Effector CD8-positive, alpha-beta T cell (primary cell): Measurements from ENCODE around the gene NTS.

Experiments used
- DNase-seq: peaks from one replicate; lab custom pipeline; 2025; lab: John Stamatoyannopoulos, UW
- total RNA-seq, 4 experiments: gene quantifications; one replicate each; lab custom pipeline; 2026; lab: John Stamatoyannopoulos, UW

Gene NTS
- total RNA-seq, result 0 reads per million in 4 experiments

- DNase-seq, result no peak
Observed at GRCh38 chr12:85874031-85874461, at the start of gene NTS. Gene NTS, plus strand, starts transcription at chr12:85874295. Its CDS starts 109 bp downstream, at chr12:85874404.

- no peak for DNase-seq
Observed at GRCh38 chr12:85825746-85826145, 48.3 kb upstream of the NTS start.

- DNase-seq, result no peak
Observed at GRCh38 chr12:85828576-85828975, 45.5 kb upstream of the NTS start.

GRCh38 chr12:85829391-85829790 lies 44.7 kb upstream of the NTS start:
- no peak for DNase-seq

GRCh38 chr12:85831327-85831990 lies 42.6 kb upstream of the NTS start:
- DNase-seq, result no peak

GRCh38 chr12:85833579-85833978 lies 40.5 kb upstream of the NTS start:
- no peak for DNase-seq

GRCh38 chr12:85834378-85834777 lies 39.7 kb upstream of the NTS start:
- no peak for DNase-seq

- no peak for DNase-seq
Observed at GRCh38 chr12:85835426-85836196, 38.5 kb upstream of the NTS start.

GRCh38 chr12:85836197-85837090 lies 37.7 kb upstream of the NTS start, which contains the start of gene RASSF9:
Gene RASSF9, minus strand, starts transcription at chr12:85836409. Its CDS starts 208 bp downstream, at chr12:85836201.
- DNase-seq, result no peak

GRCh38 chr12:85843606-85844310 lies 30.3 kb upstream of the NTS start:
- no peak for DNase-seq

- DNase-seq, result no peak
Observed at GRCh38 chr12:85849344-85849743, 24.8 kb upstream of the NTS start.

GRCh38 chr12:85855305-85855704 lies 18.8 kb upstream of the NTS start:
- no peak for DNase-seq

- no peak for DNase-seq
Observed at GRCh38 chr12:85856966-85857365, 17.1 kb upstream of the NTS start.

- DNase-seq, result no peak
Observed at GRCh38 chr12:85865890-85866289, 8.2 kb upstream of the NTS start.

GRCh38 chr12:85866986-85867776 lies 6.9 kb upstream of the NTS start:
- DNase-seq, result no peak

GRCh38 chr12:85872497-85873091 lies 1.5 kb upstream of the NTS start:
- no peak for DNase-seq

GRCh38 chr12:85877459-85877858 lies 3.4 kb downstream of the NTS start:
- DNase-seq, result no peak

- DNase-seq, result no peak
Observed at GRCh38 chr12:85883763-85884162, 9.7 kb downstream of the NTS start.

GRCh38 chr12:85894653-85895052 lies 20.6 kb downstream of the NTS start:
- DNase-seq, result no peak

- no peak for DNase-seq
Observed at GRCh38 chr12:85920324-85920947, 46.3 kb downstream of the NTS start.
